Measurements from ENCODE around the gene DPH1.
"Not testable (repeated sequence)": the region's sequence is repeated elsewhere in the genome, so short reads cannot be mapped to it uniquely, and the experiment has no call there.

DNA sequence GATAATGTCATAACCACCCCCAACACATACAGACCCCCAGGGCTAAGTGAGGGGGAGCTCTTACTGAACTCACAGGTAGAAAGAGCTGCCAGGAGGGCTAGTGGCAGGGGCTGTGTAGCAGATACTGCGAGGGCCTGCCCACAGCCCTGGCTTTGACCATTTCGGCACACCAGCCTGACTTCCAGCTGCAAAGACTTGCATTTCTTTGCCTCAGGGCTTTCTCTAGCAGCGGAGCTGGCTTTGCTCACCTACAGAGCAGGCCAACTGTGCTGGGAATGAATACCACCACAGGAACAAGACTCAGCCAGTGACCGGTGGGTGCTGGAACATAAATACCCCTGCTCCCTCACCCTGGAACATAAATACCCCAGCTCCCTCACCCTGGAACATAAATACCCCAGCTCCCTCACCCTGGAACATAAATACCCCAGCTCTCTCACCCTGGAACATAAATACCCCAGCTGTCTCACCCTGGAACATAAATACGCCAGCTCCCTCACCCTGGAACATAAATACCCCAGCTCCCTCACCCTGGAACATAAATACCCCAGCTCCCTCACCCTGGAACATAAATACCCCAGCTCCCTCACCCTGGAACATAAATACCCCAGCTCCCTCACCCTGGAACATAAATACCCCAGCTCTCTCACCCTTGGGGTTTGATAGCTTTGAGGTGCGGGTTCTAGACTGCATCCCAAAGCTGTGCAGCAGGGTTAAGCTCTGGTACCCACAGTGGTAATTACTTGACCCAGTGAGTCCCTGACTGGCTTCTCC lies 16.5 kb upstream of the DPH1 start:
- TF ChIP-seq, protein P1, sequence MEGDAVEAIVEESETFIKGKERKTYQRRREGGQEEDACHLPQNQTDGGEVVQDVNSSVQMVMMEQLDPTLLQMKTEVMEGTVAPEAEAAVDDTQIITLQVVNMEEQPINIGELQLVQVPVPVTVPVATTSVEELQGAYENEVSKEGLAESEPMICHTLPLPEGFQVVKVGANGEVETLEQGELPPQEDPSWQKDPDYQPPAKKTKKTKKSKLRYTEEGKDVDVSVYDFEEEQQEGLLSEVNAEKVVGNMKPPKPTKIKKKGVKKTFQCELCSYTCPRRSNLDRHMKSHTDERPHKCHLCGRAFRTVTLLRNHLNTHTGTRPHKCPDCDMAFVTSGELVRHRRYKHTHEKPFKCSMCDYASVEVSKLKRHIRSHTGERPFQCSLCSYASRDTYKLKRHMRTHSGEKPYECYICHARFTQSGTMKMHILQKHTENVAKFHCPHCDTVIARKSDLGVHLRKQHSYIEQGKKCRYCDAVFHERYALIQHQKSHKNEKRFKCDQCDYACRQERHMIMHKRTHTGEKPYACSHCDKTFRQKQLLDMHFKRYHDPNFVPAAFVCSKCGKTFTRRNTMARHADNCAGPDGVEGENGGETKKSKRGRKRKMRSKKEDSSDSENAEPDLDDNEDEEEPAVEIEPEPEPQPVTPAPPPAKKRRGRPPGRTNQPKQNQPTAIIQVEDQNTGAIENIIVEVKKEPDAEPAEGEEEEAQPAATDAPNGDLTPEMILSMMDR (IDR thresholded peaks at IDR 0.05; ENCODE audit: low read depth, low read length), result not testable (repeated sequence)
- not testable (repeated sequence) for TF ChIP-seq POLR2A (IDR thresholded peaks at IDR 0.05; ENCODE audit: extremely low read depth, insufficient read length)
